DMS53 treated with DMSO at 0.1 percent for 48 hours (cell line): ENCODE results near the gene ST3GAL2.

ENCODE experiments used
- DNase-seq: peaks from one replicate; lab custom pipeline; 2025; ENCODE audit not compliant: unreplicated experiment; lab: John Stamatoyannopoulos, UW

Gene ST3GAL2

GRCh38 chr16:70438585-70438968, 323 bp downstream of the ST3GAL2 start:
- DNase-seq, result no peak

- no peak for DNase-seq
These were observed 1.0 kb downstream of the ST3GAL2 start for GRCh38 chr16:70437582-70438557.

GRCh38 chr16:70437017-70437581, 1.8 kb downstream of the ST3GAL2 start:
- no peak for DNase-seq

GRCh38 chr16:70434484-70435260, 4.2 kb downstream of the ST3GAL2 start:
- no peak for DNase-seq

GRCh38 chr16:70433458-70434103, 5.3 kb downstream of the ST3GAL2 start:
- DNase-seq, result no peak

GRCh38 chr16:70432723-70433457, 6.0 kb downstream of the ST3GAL2 start:
- no peak for DNase-seq

GRCh38 chr16:70432356-70432722, 6.6 kb downstream of the ST3GAL2 start:
- DNase-seq, result no peak

- DNase-seq, result no peak
These were observed 8.0 kb downstream of the ST3GAL2 start for GRCh38 chr16:70430667-70431536.

GRCh38 chr16:70429888-70430666, 8.8 kb downstream of the ST3GAL2 start:
- DNase-seq, result no peak

- peak; percentile 73 for DNase-seq
These were observed 10.5 kb downstream of the ST3GAL2 start for GRCh38 chr16:70428178-70428998.

- DNase-seq, result no peak
These were observed 11.1 kb downstream of the ST3GAL2 start for GRCh38 chr16:70427786-70428177.

- DNase-seq, result no peak
These were observed 16.4 kb downstream of the ST3GAL2 start for GRCh38 chr16:70422543-70422942.

GRCh38 chr16:70421473-70422311, 17.2 kb downstream of the ST3GAL2 start:
- no peak for DNase-seq

- DNase-seq, result no peak
These were observed 17.9 kb downstream of the ST3GAL2 start for GRCh38 chr16:70421014-70421413.

- DNase-seq, result no peak
These were observed 19.2 kb downstream of the ST3GAL2 start for GRCh38 chr16:70419384-70420327.

- no peak for DNase-seq
These were observed 19.9 kb downstream of the ST3GAL2 start for GRCh38 chr16:70418993-70419318.
